Pancreas (tissue), 10 donors: Measurements from ENCODE around the gene PIP4K2A. TPM values are rescaled to one million over a fixed set of nuclear protein-coding genes. Genes with fewer than 3 reads are reported as not detected.
A peak's percentile ranks its signal among the peaks of the same experiment; 100 is the strongest.

Experiments used
- ATAC-seq, 4 donors: fragments of 200-7000 bp; cut with Tn5 transposase; one replicate each; pipeline versions ENCODE4 v1.8.0 to v1.9.1; 2020; ENCODE audit warnings: mild to moderate bottlenecking in 4 of 4, moderate library complexity in 4 of 4
- DNase-seq, 6 donors: peaks; one replicate each; pipeline ENCODE4 v3.0.0-alpha.2; 2020
- FAIRE-seq: peaks from 2 replicates; lab custom pipeline; 2012; peaks lifted over from hg19 to GRCh38; lab: Jason Lieb, UNC
- H3K27ac ChIP-seq, 4 donors: fragments of 200-600 bp; sonication (generic); 1 replicate in 3 of 4; 2 replicates in 1 of 4; pipeline versions ENCODE4 v1.5.0 to v1.8.0; 2020
- H3K27me3 ChIP-seq, 4 donors: fragments of 200-600 bp; one replicate each; pipeline ENCODE4 v1.8.0; 2021
- H3K36me3 ChIP-seq, 3 donors: fragments of 200-600 bp; sonication (generic) in 1 of 3; one replicate each; pipeline versions ENCODE4 v1.5.0 to v1.8.0; 2020 to 2021
- H3K4me1 ChIP-seq, 3 donors: fragments of 200-600 bp; one replicate each; pipeline ENCODE4 v1.8.0; 2021
- H3K4me3 ChIP-seq, 4 donors: fragments of 200-600 bp; sonication (generic) in 2 of 4; one replicate each; pipeline versions ENCODE4 v1.5.0 to v1.8.0; 2020 to 2021
- H3K9me3 ChIP-seq, 4 donors: fragments of 200-600 bp; one replicate each; pipeline ENCODE4 v1.8.0; 2021
- CTCF ChIP-seq, 4 donors: fragments of 200-600 bp; sonication (generic) in 3 of 4; IDR thresholded peaks; one replicate each; pipeline versions ENCODE4 v1.5.0 to v1.8.0; 2021; ENCODE audit warnings: antibody characterized with exemption in 4 of 4
- WGBS, 2 donors: extraction: QIAGEN DNeasy Blood & Tissue Kit; methylation state at CpG; one replicate each; pipeline ENCODE4 v1.1.7; 2013; 5-methylcytosine and 5-hydroxymethylcytosine counted together
- intact Hi-C, 3 donors: fragments of 100-400 bp; cut with DNase I; formaldehyde crosslinking; loops; one replicate each; pipeline versions ENCODE4 v1.11.1 to v1.14.2; 2022
- polyA plus RNA-seq, 2 donors: library from polyadenylated mRNA; stranded (reverse); fragments of 200-250 nt; gene quantifications; one replicate each; pipeline ENCODE4 v1.2.3, GENCODE V29; 2013
- total RNA-seq, 6 donors: library from RNA; stranded (reverse); fragmentation: NEBNext Ultra II Directional in 4 of 6; extraction: Animal tissue kit (Norgen Biotek cat#: 25700) in 4 of 6; gene quantifications; one replicate each; pipeline versions ENCODE4 v1.2.1 to v1.2.4, GENCODE V29; 2021 to 2023
- donor health status: healthy with polysubstance abuse.
- donor health status: DM: no; HTN: no; CAD: no; lungs with moderate emphysema.
- donor health status: DM: no; HTN: no; CAD: no.
- donor health status: control.
- donor health status: control.
- donor health status: Bipolar disorder and iron deficiency.
- donor health status: DM: yes; HTN: yes; CAD: no.
- donor health status: DM: no; HTN: no; CAD: no.
- donor health status: DM: no; HTN: no; CAD: no.
- donor health status: DM: yes; HTN: yes; CAD: no.

Gene PIP4K2A
- total and polyA plus RNA-seq, 8 donors = 3.6 to 17.8 (median 6.7) TPM

- H3K4me1 ChIP-seq = peaks cover 0 to 15% (median 0%) of the 10 kb centered on the region in 3 donors
- no peaks in the 10 kb centered on the region for H3K36me3 ChIP-seq
- ATAC-seq (peak in 1 of 4 donors; percentile 30), DNase-seq (no peak), FAIRE-seq (no peak)
- no peaks in the 10 kb centered on the region for H3K27me3 ChIP-seq
- TF ChIP-seq CTCF (IDR thresholded peaks at IDR 0.05) = no peak
- intact Hi-C loops = no loop called here
- no peak overlapping the region for H3K4me3 ChIP-seq
- H3K27ac ChIP-seq = no peak overlapping the region
- 80 to 90% methylated on average over 4 of the region's 4 CpGs for WGBS, 2 donors
- H3K9me3 ChIP-seq = no peaks in the 10 kb centered on the region
Observed at GRCh38 chr10:22599048-22599561, 115.3 kb downstream of the PIP4K2A start.

- no peaks in the 10 kb centered on the region for H3K27me3 ChIP-seq
- H3K27ac ChIP-seq = no peak overlapping the region
- FAIRE-seq (no peak), ATAC-seq (peak in 2 of 4 donors; percentile 44), DNase-seq (no peak)
- TF ChIP-seq CTCF (IDR thresholded peaks at IDR 0.05) = no peak
- intact Hi-C loops = no loop called here
- 83 to 85% methylated on average over 3 of the region's 3 CpGs for WGBS, 2 donors
- no peaks in the 10 kb centered on the region for H3K36me3 ChIP-seq
- no peaks in the 10 kb centered on the region for H3K9me3 ChIP-seq
- H3K4me1 ChIP-seq = peaks cover 0 to 15% (median 0%) of the 10 kb centered on the region in 3 donors
- H3K4me3 ChIP-seq = no peak overlapping the region
Observed at GRCh38 chr10:22598478-22598877, 115.9 kb downstream of the PIP4K2A start.

- H3K4me3 ChIP-seq = no peak overlapping the region
- peaks cover 0 to 15% (median 0%) of the 10 kb centered on the region in 3 donors for H3K4me1 ChIP-seq
- no peak for DNase-seq
- intact Hi-C loops = no loop called here
- peak in 3 of 4 donors; percentile 38 to 51 (median 40) for ATAC-seq
- no peaks in the 10 kb centered on the region for H3K36me3 ChIP-seq
- no peak for FAIRE-seq
- 69 to 74% methylated on average over 5 of the region's 5 CpGs for WGBS, 2 donors
- no peak overlapping the region for H3K27ac ChIP-seq
- no peak for TF ChIP-seq CTCF (IDR thresholded peaks at IDR 0.05)
- H3K9me3 ChIP-seq = no peaks in the 10 kb centered on the region
- no peaks in the 10 kb centered on the region for H3K27me3 ChIP-seq
Observed at GRCh38 chr10:22597138-22597537, 117.2 kb downstream of the PIP4K2A start.

GRCh38 chr10:22593636-22594198 is 120.7 kb downstream of the PIP4K2A start:
- Histone ChIP-seq H3K4me3 (no peak overlapping the region), H3K9me3 (no peaks in the 10 kb centered on the region), H3K27me3 (no peaks in the 10 kb centered on the region), H3K27ac (no peak overlapping the region), H3K36me3 (no peaks in the 10 kb centered on the region), H3K4me1 (peaks cover 0 to 10% (median 0%) of the 10 kb centered on the region in 3 donors)
- WGBS, 2 donors = 77 to 78% methylated on average over 3 of the region's 3 CpGs
- FAIRE-seq = no peak
- DNase-seq = no peak
- intact Hi-C loops = no loop called here
- no peak for TF ChIP-seq CTCF (IDR thresholded peaks at IDR 0.05)
- no peak for ATAC-seq

GRCh38 chr10:22593026-22593425 is 121.4 kb downstream of the PIP4K2A start:
- Histone ChIP-seq H3K36me3 (no peaks in the 10 kb centered on the region), H3K9me3 (no peaks in the 10 kb centered on the region), H3K4me3 (no peak overlapping the region), H3K4me1 (peaks cover 0 to 9% (median 0%) of the 10 kb centered on the region in 3 donors), H3K27me3 (no peaks in the 10 kb centered on the region), H3K27ac (no peak overlapping the region)
- WGBS, 2 donors = 88 to 90% methylated on average over 3 of the region's 3 CpGs
- no peak for TF ChIP-seq CTCF (IDR thresholded peaks at IDR 0.05)
- no peak for DNase-seq
- intact Hi-C loops = no loop called here
- ATAC-seq = no peak
- no peak for FAIRE-seq
